GM12865 (cell line): ENCODE data around the gene NT5C3A.
A peak's percentile ranks its signal among the peaks of the same experiment; 100 is the strongest.

ENCODE experiments used
- DNase-seq: peaks from one replicate; pipeline ENCODE4 v3.0.0; 2010; ENCODE audit warnings: low read depth
- H3K4me3 ChIP-seq: 2 replicates; pipeline ENCODE4 v1.5.1; 2011; ENCODE audit warnings: mild to moderate bottlenecking, low read depth, low read length, control low read depth
- TF ChIP-seq, protein P1 (sequence below): IDR thresholded peaks from 2 replicates; pipeline ENCODE4 v1.5.1; 2011; ENCODE audit warnings: low read length, control low read depth, low read depth, inconsistent platforms; ENCODE audit not compliant: insufficient read depth; ENCODE audit errors: missing control alignments

Gene NT5C3A

DNA sequence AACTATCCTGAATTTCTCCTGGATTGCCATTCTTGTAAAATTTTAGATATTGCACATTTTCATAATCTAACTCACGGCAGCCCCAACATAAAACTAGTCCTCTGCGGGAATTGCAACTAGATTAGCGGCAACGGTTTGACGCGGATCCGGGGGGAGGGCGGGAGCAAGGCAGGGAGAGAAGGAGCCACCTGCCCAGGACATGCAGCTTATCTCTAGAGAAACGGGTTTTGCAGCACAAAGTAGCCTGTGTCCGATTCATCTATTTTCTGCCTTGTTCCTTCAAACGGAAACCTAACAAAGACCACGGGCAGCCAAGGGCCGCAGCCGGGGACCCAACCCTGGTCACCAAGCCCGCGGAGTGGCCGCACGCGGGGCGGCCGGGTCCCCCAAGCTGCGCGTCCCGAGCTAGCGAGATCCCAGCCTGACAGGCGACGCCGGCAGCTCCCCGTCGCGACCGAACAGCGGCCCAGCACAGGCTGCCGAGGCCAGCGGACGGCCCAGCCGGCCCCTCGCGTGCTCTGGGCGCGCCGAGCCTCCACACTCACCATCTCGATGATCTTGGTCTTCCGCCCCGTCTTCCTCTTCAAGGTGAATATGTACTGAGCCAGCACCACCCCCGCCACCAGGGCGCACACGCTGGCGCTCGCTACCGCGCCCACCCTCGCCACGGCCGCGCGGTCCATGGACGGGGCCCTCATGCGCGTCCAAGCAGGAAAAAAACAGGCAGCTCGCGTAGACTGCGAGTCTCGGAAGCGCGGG lies at the start of gene NT5C3A:
TSS of gene NT5C3A (minus strand) at position 754 of the 759 bp plus-strand sequence. CDS start at position 683, 71 bp downstream.
- TF ChIP-seq, protein P1, sequence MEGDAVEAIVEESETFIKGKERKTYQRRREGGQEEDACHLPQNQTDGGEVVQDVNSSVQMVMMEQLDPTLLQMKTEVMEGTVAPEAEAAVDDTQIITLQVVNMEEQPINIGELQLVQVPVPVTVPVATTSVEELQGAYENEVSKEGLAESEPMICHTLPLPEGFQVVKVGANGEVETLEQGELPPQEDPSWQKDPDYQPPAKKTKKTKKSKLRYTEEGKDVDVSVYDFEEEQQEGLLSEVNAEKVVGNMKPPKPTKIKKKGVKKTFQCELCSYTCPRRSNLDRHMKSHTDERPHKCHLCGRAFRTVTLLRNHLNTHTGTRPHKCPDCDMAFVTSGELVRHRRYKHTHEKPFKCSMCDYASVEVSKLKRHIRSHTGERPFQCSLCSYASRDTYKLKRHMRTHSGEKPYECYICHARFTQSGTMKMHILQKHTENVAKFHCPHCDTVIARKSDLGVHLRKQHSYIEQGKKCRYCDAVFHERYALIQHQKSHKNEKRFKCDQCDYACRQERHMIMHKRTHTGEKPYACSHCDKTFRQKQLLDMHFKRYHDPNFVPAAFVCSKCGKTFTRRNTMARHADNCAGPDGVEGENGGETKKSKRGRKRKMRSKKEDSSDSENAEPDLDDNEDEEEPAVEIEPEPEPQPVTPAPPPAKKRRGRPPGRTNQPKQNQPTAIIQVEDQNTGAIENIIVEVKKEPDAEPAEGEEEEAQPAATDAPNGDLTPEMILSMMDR = no peak
- DNase-seq = peak; percentile 39
- H3K4me3 ChIP-seq = peak within 1 kb of the TSS; percentile 72

DNA sequence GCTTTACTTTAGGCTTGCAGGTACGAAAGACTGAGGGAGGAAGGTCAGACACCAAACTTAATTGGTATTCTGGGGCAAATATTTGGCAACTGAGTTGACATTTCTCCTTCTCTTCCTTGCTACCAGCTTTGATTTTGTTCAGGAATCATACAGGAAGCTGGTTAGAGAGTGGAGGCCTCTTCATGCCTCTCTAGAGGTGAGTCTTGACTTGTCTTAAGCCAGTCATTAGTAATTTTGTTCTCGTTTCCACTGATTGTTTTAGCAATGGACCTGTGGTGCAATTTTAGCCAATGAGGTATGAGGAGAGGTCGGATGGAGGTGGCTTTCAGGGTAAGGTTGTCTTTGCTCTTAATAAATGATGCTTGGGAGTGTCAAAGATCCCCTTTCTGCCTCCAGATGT lies 49.0 kb upstream of the NT5C3A start:
- TF ChIP-seq, protein P1 = no peak
- DNase-seq = no peak
- no peak overlapping the region for H3K4me3 ChIP-seq

DNA sequence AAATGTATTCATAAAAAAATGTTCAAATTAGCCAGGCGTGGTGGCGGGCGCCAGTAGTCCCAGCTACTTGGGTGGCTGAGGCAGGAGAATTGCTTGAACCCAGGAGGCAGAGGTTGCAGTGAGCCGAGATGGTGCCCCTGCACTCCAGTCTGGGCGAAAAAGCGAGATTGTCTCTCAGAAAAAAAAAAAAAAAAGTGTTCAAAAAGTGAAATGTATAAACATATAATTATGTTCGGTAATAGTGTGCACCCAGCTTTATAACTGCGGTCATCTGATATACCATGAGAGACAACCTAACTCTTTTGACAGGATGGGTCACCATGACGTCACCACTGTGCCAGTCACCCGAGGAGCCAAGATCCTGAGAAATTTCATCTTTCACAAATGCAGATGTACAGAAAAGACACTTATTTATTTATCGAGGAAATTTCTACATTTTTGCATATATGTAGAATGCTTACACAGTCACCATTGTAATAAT lies 47.2 kb upstream of the NT5C3A start:
- peak overlapping the region; percentile 59 for H3K4me3 ChIP-seq
- TF ChIP-seq, protein P1 = no peak
- DNase-seq = no peak

DNA sequence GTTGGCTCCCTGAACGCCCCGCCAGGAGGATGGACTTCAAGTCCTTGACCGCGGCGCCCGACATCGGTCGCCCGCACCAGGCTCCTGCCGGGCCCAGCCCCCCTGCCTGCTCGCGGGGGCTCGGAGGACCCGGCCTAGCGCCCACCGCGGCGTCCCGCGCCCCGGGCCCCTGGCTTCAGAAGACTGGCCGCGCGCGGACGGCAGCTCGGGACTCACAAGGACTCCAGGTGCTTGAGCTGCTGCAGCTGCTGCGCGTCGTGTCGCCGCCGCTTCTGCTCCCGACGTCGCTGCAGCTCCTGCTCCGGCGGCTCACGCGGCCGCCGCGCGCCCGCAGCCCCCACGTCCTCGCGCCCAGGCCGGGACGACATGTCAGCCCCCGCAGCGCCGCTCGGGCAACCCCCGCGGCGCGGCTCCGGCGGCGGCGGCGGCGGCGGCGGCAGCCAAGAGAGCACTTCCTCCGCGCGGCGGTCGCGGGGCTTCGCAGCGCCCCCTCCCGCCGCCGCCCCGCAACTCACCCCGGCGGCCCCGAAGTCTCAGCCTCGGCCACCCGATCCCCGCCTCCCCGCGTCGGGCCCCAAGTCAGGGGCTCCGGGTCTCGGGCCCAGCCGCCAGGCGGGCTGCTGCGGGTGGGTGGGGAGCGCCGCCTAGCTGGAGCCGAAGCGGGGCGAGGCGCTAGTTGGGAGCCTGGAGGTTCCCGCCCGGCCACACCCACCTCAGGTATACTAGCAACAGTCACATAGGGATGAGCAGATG lies 46.6 kb upstream of the NT5C3A start, which contains the start of gene RP9:
TSS of gene RP9 (minus strand) at position 400 of the 753 bp plus-strand sequence. CDS start at position 368, 32 bp downstream.
- peak; percentile 82 for DNase-seq
- peak within 1 kb of the TSS; percentile 93 for H3K4me3 ChIP-seq
- TF ChIP-seq, protein P1 = peak; percentile 56

DNA sequence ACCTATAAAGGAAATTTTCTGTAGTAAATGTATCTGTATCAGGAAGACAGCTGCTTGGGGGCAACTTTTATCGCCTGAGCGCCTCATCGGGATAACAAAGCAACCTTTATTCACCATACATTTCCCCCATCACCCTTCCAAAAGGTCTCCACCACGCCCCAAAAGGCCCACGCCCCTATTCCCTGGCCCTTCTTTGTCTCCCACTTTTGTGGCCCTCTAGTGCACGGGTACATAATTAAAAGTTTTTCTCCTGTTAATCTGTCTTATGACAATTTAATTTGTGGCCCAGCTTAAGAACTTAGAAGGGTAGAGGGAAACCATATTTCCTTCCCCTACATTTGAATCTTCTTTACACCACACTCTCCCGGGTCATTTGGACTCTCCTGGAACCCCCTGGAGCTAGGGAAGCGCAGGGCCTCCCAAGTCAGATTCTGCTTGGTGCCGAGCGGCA lies 46.0 kb upstream of the NT5C3A start:
- TF ChIP-seq, protein P1 = no peak
- peak; percentile 19 for DNase-seq
- H3K4me3 ChIP-seq = peak overlapping the region; percentile 93

DNA sequence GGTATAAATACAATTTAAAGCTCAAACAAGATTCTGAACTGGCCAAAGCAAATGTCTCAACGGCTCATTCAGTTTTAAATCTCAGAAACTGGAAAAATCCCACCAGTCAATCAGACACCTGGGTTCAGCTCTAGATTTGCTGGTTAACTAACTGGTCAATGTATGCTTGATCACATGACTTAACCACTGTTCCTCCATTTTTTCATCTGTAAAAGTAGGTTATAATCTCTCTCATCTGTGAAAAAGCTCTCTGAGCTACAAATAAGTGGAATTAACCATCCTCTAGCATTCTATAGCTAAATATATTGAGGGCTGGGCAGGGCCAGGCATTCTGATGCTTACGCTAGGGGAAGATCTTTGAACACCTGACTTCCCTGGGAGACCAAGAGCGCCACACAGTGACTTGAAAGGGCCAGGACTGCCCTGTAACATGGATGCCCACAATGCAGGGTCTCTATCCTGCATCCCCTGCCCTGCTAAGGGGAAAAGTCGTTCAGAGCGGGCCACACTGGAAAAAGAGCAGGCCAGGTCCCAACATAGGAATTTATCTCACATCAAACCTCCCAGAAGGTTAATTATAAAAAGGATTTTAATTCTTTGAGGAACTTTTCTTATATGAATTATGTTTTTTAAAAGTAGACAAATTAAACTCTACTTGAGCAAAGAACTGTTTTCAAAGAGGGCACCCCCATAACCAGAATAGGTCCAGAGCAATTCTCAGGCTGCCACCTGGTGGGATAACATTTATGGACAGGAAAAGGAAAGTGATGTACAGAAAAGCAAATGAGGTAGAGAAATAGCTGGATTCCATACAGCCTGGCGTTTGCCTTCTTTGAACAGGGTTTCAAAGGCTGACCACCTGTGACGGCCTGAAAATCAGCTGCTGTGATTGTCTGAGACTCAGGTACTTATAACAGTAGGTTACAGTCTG lies 44.8 kb upstream of the NT5C3A start:
- H3K4me3 ChIP-seq = peak overlapping the region; percentile 93
- TF ChIP-seq, protein P1 = peak; percentile 48
- DNase-seq = peak; percentile 63
